ENCODE data around the gene ATP1B2. TPM values are rescaled to one million over a fixed set of nuclear protein-coding genes. Genes with fewer than 3 reads are reported as not detected.

The ATP1B2 gene
- total and polyA plus RNA-seq, 2 of the 8 experiments (the other 6 are each of a cell fraction or from before 2014, with no cell fraction given) = 9.1 to 21.0 TPM

GRCh38 chr17:7687908-7688807 lies 37.4 kb downstream of the ATP1B2 start, which contains the start of gene WRAP53 (continued):
- TF ChIP-seq, protein P1, sequence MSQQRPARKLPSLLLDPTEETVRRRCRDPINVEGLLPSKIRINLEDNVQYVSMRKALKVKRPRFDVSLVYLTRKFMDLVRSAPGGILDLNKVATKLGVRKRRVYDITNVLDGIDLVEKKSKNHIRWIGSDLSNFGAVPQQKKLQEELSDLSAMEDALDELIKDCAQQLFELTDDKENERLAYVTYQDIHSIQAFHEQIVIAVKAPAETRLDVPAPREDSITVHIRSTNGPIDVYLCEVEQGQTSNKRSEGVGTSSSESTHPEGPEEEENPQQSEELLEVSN (IDR thresholded peaks at IDR 0.05) = peak; percentile 62
- TF ChIP-seq, protein P2, sequence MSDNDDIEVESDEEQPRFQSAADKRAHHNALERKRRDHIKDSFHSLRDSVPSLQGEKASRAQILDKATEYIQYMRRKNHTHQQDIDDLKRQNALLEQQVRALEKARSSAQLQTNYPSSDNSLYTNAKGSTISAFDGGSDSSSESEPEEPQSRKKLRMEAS (IDR thresholded peaks at IDR 0.05) = peak; percentile 31
- TF ChIP-seq POLR2A (IDR thresholded peaks at IDR 0.05; ENCODE audit: control extremely low read depth in 1 of 2, low read depth in 2 of 2, low read length in 2 of 2) (peak in 1 of 2 experiments; percentile 77; a peak in 2 of 3 replicates), SP4 (IDR thresholded peaks at IDR 0.05; ENCODE audit: low read length) (no peak; the same call in 1 of the 2 replicates), EZH2 (IDR thresholded peaks at IDR 0.05; ENCODE audit: low read depth, low read length, severe bottlenecking) (no peak), SP2 (IDR thresholded peaks at IDR 0.05; ENCODE audit: low read length) (no peak), SIRT6 (IDR thresholded peaks at IDR 0.05; ENCODE audit: low read length) (no peak), KDM1A (IDR thresholded peaks at IDR 0.05; ENCODE audit: borderline replicate concordance, low read length) (no peak), YY1 (IDR thresholded peaks at IDR 0.05; ENCODE audit: low read depth, low read length) (peak; percentile 84), CREB1 (IDR thresholded peaks at IDR 0.05) (no peak; the same call in 1 of the 2 replicates), CBX5 (IDR thresholded peaks at IDR 0.05; ENCODE audit: low read depth, low read length) (no peak), SIN3A (conservative IDR thresholded peaks at IDR 0.05 in 1 of 2, IDR thresholded peaks at IDR 0.05 in 1 of 2; ENCODE audit: low read depth in 1 of 2, low read length in 2 of 2) (peak; percentile 78 to 91; a peak in 3 of 4 replicates), ASH2L (IDR thresholded peaks at IDR 0.05; ENCODE audit: low read length) (peak; percentile 49), BACH1 (IDR thresholded peaks at IDR 0.05; ENCODE audit: low read length) (peak; percentile 85), TAF7 (optimal IDR thresholded peaks at IDR 0.05; ENCODE audit: borderline replicate concordance, low read depth, low read length) (no peak)
- TF ChIP-seq, protein P3, sequence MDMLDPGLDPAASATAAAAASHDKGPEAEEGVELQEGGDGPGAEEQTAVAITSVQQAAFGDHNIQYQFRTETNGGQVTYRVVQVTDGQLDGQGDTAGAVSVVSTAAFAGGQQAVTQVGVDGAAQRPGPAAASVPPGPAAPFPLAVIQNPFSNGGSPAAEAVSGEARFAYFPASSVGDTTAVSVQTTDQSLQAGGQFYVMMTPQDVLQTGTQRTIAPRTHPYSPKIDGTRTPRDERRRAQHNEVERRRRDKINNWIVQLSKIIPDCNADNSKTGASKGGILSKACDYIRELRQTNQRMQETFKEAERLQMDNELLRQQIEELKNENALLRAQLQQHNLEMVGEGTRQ (IDR thresholded peaks at IDR 0.05; ENCODE audit: low read length) = no peak

Data from H1 (cell line).